Islet of Langerhans (tissue), 1 donor: Measurements from ENCODE around the gene IL1RAPL1.
"Not testable (repeated sequence)": the region's sequence is repeated elsewhere in the genome, so short reads cannot be mapped to it uniquely, and the experiment has no call there.

ENCODE experiments used
- FAIRE-seq: peaks from one replicate; lab custom pipeline; 2011; peaks lifted over from hg19 to GRCh38; lab: Jason Lieb, UNC

IL1RAPL1 gene

DNA sequence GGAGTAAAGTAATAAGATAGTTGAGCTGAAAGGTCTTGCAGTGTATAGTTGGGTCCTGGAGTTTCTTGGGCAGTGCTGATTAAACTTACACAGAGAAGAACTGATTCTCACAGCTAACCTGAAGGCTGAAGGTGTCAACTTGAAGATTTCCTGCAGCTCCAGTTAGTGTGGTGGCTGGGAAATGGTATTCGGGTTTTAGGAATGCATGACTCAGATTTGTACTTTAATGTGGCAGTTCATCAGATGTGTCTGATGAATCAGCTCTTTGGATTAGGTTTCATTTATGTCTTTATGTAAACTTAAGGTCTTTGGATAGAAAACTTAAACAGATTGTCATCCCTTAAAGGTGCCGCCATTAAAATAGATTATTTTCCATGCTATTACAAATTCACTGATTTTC lies 200.0 kb downstream of the IL1RAPL1 start:
- no peak for FAIRE-seq

DNA sequence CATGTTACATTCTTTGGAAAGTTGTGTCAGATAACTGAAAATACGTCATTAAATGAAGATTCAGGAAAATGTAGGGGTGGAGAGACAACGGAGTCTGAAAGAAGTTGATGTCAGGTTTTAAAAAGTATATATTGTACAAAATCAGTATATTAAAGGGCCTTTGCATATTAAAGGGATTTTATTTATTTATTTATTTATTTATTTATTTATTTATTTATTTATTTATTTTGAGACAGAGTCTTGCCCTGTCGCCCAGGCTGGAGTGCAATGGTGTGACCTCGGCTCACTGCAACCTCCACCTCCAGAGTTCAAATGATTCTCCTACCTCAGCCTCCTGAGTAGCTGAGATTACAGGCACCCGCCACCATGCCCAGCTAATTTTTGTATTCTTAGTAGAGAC lies 213.4 kb downstream of the IL1RAPL1 start:
- not testable (repeated sequence) for FAIRE-seq

DNA sequence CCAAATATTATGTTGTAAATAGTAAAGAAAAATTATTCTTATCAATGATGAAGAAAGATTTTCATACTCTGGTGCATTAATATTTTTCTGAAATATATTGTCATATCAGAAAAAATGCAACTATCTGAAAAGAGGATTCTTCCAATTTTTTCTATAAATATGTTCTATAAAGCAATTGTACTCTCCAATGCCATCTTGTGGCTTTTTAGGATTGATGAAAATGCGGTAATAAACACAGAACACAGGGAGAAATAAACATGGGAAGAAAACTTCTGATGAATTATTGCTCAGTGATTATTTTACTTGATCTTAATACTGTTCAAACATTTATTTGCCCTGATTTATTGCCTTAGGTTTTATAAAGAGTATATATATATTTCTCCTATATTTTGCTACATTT lies 215.4 kb downstream of the IL1RAPL1 start:
- no peak for FAIRE-seq

DNA sequence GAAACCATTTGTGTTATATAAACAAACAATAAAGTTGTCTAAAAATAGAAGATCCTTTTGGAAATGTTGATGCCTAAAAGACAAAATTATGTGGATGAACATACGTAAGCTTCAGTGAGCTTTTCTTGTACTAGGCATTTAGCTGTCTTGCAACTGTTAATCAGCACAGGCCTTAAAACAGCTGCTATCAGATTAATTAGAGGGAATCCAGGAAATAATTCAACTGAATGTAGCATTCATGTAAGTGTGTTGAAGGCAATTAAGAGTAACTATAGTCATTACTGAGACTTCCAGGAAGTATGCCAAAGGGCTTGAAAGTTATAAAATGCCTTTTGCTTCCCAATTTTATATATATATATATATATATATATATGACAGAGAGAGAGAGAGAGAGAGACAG lies 248.7 kb downstream of the IL1RAPL1 start:
- no peak for FAIRE-seq

DNA sequence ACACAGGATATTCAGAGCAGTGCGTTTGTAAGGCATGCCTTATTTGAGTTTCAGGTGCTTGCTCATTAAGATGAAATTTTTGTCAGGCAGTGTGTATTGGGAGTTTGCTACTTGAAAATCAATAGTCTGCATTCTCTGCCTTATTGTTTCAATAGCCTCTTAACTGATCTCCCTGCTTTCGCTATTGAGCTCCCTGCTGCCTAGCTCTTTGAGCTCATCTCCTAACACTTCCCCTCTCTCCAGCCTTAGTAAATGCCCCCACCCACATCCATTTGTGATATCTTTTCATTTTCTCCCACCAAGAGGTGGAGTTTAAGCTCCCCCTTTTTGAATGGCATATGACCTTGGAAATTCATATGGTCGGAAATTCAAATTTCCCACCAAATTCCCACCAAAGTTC lies 256.6 kb downstream of the IL1RAPL1 start:
- no peak for FAIRE-seq

DNA sequence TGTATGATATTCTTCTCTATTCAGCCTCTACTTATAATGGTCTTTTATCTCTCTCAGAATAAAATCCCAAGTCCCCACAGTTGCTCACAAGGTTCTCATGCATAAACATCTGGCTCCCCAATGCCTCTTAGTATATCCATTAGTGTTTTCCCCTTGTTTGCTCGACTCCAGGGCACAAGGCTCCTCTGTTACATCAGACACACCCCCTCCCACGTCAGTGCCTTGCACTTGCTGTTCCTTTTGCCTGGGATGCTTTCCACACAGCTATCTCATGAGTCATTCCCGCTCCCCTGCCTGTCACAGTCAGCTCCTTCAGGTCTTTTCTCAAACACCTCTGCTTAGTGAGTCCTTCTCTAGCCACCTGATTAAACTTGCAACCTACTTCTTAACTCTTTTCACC lies 260.2 kb downstream of the IL1RAPL1 start:
- FAIRE-seq: no peak

DNA sequence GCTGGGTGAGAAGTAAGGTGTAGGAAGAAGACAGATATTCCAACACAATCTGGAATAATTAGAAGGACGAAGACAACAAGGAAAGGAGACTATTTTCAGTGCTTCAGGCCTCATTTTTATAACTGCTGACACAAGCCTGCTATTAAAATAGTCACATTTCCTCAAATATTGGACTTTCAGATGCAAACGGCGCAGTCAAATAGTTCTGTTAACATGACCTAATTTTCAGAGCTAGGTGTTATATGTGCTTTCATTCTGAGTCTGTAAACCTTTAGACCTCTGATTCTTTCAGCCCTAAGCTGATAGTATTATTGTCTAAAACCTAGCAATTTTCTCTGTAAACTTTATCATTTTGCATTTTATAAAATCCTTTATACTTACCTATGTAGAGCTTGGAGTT lies 261.5 kb downstream of the IL1RAPL1 start:
- peak; percentile 71 for FAIRE-seq

DNA sequence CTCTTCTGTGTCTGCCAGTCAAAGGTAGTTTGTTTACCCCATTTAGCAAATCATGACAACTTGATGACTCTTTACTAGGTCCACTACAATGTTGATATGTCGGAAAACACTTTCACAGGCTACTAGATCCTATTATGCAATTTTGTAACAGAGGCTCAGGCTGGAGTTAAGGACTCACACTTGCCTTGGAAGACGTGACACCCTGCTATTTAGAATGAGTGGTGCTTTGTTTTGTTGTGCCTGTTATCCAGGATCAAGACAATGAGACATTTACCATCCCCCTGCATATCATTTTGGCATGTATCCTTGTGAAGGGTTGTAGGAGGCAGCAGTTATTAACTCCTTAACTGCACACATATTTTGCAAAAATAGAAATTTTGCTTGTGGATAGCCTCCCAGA lies 263.7 kb downstream of the IL1RAPL1 start:
- no peak for FAIRE-seq

DNA sequence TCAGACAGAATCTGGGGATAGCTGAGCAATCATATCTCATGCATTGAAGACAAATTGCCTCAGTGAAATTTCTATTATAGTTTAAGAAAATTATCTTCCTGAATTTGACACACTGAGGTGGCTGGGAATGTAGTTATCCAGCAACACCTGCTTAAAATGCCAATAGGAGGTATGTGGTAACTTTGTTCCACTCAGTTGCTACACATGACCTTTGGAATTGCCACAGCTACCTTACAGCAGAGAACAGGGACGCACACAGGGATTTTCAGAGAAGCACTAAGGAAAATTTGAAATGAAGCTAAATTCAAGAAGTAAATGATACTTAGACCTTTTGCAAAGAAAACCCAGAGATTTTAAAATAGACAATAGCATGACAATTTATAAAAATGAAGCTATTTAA lies 264.6 kb downstream of the IL1RAPL1 start:
- no peak for FAIRE-seq

DNA sequence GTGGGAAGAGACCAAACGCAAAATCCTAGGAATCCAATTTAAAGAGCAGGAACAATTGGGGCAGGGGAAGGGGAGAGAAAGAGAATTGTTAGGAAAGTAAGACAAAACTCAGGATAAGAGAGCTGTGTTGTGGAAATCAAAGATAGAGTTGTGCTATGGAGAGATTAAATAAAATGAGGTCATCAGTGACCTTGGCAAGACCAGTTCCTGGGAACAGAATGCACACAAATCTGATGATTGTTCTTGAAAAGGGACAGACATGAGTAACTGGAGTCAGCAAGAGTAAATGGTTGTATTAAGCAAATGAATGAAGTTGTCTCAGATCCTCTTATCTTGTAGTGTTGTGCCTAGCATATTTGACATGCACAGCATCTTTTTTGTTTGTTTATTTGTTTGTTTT lies 267.4 kb downstream of the IL1RAPL1 start:
- no peak for FAIRE-seq

DNA sequence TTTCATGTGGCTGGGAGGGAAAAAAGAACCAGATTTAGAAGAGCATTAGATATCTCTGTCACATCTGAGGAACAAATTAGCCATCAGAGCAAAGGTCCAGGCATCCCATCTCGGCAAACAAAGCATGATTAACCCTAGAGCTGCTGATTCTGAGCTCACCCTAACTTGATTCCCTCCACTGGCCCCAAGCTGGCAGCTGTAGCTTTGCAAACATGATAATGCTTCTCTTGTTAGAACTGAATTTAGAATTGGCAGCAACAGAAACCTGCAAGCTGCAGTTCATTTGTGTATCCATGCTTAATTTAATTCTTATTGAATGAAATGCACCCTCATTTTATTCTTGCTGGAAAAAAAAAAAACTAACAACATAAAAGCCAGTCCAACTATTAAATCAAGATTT lies 289.2 kb downstream of the IL1RAPL1 start:
- no peak for FAIRE-seq

DNA sequence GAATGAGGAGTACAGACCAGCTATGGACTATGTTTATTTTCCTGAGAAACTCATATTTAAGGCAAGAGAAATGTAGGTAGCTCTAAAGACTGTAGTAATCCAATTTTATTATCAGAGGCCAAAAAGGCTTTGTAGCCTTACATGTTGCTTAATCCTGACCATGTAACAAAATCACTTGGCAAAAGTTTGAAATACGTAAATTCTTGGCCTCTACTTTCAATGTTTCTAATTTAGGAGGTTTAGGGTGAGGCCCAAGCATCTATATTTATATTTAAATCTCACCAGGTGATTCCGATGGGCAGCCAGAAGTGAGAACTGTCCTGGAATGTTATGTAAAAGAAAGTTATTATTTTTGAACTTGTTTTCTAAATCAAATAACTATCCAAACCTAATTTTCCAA lies 289.7 kb downstream of the IL1RAPL1 start:
- no peak for FAIRE-seq

DNA sequence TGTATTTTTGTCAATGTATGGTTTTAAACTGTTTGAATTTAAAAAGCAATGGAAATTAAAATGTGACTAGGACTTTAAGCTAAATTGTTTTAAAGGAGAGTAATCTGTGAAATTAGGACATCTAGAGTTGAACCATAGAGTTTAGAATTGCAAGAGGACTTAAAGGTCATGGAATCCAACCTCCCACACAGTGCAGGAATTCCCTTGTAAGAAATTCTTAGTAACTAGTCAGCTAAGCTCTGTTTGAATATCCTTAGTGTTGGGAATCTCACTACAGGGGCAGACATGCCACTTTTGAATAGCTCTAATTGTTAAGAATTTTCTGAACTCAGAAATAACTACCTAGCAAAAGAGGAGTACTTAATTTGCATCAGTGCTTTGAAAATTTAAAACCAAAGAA lies 292.9 kb downstream of the IL1RAPL1 start:
- no peak for FAIRE-seq

DNA sequence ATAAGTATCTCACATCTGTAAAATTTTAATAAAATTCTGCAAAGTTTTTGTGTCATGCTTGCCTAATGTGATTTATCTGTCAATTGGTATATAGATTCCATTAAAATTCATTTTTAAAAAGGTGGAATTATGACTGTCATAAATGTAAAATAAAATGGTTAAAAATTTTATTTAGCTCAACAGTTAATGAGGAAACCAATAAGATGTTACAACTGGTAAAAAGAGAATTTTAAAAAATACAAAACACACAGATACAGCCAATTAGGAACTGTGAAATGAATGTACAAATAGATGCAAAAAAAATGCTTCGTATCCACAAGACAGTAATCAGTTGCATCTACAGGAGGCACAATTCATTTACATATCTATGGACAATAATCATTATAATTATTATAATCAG lies 297.6 kb downstream of the IL1RAPL1 start:
- FAIRE-seq: no peak

DNA sequence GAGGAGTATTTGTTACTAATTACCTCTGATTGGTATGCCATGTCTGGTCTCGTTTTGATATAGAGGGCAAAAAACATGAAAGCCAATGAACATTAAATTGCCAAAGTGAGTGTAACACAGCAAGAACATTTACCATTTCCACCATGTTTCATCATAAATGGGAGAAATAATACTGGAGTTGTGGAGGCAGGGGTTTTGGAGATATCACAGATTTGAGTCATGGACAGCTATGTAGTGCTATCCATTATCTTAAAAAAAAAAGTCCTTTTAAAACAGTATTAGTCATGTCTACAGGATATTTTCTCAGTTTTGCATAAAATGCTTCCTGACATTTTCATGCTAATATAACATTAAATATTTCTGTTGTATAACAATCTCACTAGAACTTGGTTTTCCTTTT lies 301.2 kb downstream of the IL1RAPL1 start:
- no peak for FAIRE-seq

DNA sequence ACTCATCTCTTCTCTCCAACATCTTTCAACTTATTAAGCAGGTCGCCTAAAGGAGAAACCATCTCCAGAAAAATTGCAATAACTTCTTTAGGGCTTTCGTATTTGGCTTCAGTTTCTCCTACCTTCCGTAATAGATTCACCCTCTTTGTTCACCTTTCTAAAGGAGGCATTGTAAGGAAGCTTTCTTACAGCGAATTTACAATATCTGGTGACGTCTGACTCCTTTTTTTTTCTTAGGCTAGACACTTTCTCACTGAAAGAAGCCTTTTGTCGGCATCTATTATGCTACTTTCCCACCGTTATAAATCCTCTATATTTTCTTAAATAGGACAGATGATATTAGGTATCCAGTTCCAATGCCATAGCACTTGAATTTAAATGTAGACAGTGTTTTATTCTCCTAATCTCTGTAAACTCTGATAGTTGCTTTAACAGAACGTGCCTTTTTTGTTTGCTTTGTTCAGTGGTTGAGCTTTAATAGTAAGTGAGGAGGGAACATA lies 302.4 kb downstream of the IL1RAPL1 start:
- FAIRE-seq: no peak

DNA sequence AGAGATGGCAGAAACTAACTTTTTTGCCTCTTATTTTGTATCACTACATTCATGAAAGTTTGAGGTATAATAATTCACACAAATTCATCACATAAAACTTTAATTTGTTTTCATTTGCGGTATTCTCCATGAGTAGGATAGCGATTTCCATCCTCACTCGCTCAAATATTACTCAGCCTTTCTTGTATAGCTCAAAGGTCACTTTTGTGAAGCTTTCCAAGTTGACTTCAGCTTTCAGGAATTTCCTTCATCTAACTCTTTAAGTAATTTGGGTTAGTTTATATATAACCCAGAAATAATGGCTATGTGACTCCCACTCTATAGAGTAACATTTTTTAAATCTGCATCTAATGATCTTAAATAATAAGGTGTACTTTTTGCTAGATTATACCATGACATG lies 314.4 kb downstream of the IL1RAPL1 start:
- no peak for FAIRE-seq

DNA sequence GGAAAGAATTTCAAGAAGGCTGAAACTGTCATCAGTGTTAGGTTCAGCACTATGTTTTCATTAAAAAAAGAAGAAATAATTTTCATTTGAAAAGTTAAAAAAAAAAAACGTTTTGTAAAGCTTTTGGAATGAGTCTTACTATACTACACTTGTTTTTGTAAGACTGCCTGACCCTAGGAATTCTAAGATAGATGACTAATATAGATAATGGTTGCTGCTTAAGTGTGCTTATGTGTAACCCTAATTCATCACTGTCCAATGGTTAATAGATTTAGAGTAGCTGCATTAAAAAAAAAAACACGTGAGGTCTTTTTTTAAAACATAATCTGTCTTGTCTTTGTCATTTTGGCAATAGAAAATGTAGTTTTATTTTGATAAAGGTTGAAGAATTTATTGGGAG lies 323.2 kb downstream of the IL1RAPL1 start:
- no peak for FAIRE-seq

DNA sequence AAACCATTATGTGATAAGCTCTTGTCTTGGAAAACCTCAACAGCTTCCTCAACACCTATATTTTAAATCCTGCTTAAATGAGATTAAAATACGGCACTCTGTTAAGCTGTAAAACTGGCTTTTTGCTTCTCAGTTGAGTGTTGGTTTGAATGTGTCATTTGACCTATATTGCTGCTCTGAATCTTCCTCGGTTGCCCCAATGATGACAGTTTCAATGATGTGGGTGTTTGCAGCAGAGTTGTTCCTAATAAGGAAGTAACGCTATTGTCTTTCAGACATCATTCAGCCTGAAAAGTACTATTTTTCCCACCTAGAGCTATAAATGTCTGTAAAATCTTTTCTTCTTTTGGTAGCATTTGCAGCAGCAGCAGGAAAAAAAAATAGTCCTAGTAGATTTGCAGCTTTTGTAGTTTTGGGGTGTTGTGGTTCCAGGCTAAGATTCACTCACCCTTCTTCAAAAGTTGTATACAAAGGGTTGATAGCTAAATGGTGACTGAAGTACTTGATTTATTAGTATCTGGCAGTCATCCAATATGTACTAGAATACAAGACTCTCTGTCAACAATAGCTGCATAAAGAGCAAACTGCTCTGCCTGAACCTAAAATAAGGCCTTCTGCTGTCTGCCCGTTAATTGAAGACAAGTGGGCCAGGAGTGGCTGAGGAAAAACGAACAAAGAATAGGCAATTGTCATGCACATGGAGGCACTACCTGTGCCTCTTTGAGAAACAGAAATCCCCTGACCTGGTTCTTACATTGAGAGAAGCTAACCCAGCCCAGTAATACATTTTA lies 333.1 kb downstream of the IL1RAPL1 start:
- no peak for FAIRE-seq

DNA sequence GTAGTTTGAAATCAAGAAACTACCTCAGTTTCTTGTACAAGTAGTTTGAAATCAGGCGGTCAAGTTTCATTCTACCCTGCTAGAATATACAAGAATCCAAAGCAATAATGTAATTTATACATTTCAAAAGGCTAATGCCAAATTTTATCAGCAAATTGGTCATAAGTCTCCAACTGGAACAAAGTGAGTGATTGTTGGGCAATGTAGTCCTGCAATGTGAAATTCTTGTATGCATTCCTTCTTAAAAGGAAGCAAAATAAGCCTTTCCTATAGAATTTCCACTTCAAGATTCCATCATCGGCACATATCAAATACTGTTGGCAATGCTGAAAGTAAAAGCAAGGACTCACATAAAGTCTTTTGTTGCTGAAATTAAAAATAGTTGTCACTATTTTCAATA lies 334.9 kb downstream of the IL1RAPL1 start:
- FAIRE-seq: no peak

DNA sequence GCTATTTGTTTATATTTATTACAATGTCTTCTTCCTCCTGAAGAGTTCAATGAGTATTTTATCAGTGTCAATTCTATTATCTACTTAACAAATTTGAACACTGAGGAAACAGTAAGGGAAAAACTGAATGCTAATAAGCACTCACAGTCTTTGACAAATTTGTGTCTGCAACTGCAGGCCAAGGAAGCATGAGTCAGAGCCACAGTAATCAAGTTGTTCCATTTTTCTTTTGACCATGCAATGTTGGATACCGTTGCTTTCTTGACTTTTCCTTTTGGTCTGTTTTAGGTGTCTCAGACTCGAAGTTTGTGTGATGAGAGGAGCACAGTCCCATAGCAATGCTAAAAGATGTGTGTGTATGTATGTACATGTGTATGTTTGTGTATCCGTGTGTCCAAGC lies 359.6 kb downstream of the IL1RAPL1 start:
- no peak for FAIRE-seq

DNA sequence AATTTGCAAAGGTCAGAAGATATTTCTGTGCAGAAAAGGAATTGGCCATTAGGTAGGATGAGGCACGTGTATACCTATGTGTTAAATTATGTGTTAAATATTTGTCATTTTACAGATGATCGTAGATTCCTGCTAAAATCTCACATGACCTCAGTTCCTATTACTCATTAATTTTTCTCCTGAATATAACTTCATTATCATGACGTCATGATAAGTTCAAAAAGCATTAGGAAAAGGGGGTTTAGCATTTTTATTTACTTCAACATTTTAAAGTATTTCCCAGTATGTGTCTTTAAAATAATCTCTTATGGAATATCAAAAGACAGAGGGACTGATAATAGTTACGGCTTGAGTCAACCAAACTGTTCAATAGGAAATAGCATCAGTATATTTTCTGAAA lies 372.8 kb downstream of the IL1RAPL1 start:
- no peak for FAIRE-seq

DNA sequence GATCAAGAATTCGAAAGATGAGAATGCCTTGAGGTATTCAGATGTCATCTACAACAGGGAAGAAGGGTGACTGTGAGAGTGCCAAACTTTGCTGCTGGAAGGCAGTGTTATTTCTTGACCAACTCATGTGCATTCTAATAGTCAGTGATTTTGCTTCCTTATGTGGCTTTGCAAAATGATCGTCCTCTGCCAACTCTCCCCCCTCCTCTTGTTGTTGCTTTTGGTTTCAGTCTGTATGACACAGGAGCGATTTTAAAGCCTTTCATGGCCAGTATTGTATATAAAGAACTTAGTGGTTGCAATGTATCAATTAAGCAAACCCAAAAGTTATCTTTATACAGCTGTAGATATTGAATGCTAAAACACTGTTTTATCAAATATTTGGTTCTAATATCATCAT lies 379.1 kb downstream of the IL1RAPL1 start:
- FAIRE-seq: no peak

DNA sequence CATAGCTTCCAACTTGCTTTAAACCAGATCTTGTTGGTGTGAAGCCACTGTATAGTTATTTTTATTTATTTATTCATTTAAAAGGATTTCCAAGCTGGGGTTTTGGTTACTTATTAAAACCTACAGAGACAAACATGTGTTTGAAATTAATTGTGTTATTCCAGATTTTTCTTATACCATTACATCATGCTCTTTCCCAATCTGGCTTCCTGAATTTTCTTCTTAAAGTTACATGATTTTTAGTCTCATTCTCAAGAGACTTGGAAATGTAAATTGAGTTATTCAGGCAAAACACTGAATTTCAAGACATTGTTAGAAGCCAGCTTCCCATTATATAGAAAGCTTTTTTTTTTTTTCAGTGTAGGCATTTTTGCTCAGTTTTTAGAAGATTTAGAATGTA lies 381.9 kb downstream of the IL1RAPL1 start:
- no peak for FAIRE-seq

DNA sequence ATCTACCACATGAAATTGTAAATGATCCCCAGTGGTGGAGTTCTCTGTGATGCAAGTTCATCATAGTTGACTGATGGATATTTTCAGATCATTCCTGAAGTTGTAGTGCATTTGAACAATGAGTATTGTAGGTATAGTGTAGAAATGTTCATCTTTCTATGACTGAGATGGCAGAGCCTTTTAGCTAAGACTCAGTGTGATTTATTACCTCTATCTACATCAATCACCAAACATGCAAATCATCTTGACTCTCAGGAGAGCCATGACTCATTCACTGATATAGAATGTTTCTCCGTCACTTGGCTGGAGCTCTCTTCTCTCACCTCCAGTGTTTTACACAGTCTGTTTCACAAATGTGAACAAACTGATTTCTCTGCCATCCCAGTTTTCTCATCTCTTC lies 392.6 kb downstream of the IL1RAPL1 start:
- FAIRE-seq: no peak
